GM18508 (cell line): Measurements from ENCODE around the gene FBXW4.

ENCODE experiments used
- ATAC-seq: cut with Tn5 transposase; IDR thresholded peaks from one replicate; pipeline ENCODE4 v1.9.1; 2021; ENCODE audit warnings: moderate number of reproducible peaks; ENCODE audit not compliant: insufficient read depth, unreplicated experiment

The FBXW4 gene

DNA sequence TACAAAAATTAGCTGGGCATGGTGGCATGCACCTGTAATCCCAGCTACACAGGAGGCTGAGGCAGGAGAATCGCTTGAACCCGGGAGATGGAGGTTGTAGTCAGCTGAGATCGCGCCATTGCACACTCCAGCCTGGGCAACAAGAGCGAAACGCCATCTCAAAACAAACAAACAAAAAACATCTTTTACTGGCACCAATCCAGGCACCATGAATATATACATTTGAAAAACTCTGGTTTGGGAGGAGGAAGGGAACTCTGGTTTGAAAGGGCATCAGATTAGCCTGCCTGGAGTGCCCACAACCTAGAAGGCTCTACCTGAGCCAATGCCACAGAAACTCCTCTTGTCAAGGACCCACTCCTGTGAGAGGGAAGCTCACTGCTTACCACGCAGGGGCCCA, 122.8 kb downstream of the FBXW4 start:
- no peak for ATAC-seq

DNA sequence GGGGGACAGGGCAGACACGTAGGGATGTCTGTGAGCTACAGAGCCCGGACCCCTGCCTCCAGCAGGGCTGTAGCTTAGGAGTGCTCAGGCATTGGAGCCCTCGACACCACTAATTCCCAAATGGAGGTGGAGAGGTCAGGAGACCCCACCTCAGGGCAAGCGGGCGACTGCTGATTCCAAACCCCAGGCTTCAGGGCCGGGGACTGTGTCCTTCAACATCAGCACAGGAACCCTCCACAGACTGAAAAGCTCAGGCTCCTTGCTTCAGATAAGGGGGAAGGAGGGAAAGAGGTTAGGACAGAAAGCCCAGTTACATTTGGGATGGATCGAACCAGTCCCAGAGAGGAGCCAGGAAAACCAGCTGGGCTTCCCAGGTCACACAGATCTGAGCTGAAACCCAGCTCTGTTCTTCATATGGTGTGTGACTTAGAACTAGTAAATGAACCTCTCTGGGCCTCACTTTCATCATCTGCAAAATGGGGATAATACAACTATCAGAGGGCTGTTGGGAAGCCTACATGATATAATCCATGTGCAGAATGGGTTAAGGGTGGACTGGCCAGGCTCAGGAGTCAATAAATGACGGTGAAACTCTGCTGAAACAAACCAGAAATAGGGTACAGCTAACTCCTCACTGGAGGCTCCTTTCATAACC, 123.6 kb downstream of the FBXW4 start:
- ATAC-seq = no peak

DNA sequence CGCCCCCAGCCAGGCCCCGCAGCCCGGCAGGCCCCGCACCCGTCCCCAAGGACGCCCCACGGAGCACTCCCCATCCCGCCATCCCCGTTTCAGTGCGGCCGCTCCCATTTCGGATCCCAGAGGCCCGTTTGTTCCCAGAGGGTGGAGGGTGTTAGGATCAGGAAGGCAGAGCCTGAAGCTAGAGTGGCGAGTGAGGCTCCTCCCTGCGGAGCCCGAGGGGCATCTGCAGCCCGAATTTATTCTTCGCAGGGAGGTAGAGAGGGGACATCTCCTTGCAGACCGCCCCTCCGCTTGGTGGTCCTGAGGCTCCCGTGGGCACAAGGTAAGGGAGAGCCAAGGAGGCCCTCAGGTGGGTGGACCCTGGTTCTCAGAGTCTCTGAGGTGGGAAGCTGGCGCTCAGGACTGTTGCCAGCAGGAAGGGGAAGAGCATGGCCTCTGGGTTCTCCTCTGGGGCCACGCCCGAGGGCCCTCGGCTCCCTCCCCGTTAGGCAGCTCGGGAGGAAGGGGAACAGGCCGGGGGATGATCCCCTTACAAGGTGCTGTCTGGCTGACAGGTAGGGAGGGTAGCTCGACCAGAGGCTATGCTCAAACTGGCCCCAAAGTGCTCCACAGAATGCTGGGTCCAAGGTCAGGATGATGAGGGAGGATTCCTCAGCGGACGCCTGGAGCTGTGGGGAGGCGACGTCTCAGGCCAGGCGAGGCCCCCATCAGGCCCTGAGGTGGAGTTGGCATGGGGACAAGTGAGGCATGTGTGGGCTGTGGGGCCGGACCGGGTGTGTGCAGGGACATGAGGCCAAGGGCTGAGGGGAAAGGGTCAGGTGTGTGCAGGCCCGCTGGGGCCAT, 124.3 kb downstream of the FBXW4 start:
- ATAC-seq = no peak

DNA sequence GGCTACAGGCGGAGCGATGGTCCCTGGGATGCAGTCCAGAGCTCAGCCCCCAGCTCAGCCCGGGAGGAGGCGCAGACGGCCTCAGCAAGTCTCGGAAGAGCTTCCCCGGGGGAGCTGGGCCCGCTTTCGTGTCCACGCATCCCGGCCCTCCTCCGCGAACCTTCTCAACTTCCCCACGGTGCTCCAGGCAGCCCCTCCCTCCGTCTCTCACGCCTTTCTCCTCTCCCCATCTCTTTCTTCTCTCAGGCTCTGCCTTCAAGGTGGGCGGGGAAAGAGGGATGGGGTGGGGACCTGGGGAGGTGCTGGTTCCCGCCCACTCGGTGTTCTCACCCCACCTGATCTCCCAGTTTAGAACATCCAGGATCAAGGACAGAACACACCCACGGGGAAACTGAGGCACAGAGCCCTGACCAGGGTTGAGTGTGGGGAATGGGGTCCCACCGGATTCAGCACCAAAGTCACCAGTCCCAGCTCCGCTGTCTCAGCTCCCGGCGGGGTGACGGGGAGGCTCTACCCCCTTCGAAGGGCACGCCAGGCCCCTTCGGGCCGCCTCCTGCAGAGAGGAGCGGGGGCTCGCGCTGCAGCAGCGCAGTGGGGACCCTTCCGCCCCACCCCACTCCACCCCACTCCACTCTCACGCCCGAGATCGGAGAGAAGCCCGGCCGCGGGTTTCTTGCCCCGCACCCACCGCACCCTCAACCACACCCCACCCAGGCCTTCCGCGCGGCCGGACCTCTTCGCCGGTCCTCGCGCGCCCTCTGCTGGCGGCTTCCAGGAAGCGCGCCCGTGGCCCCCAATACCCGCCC, 125.1 kb downstream of the FBXW4 start:
- peak; percentile 47 for ATAC-seq

DNA sequence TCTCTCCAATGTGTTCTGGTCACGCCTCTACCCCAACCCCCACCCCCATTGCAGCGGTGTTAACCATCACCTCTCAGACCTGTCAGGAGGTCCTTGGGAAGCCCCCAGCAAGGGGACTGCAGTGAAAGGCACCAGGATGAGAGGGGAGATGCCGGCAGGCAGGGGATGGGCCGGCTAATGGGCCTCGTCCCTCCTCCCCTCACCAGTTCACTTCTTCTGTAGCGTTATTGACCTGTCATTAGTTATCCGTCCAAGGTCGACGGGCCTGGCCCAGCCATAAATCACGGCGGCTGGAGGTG, 125.7 kb downstream of the FBXW4 start:
- no peak for ATAC-seq

DNA sequence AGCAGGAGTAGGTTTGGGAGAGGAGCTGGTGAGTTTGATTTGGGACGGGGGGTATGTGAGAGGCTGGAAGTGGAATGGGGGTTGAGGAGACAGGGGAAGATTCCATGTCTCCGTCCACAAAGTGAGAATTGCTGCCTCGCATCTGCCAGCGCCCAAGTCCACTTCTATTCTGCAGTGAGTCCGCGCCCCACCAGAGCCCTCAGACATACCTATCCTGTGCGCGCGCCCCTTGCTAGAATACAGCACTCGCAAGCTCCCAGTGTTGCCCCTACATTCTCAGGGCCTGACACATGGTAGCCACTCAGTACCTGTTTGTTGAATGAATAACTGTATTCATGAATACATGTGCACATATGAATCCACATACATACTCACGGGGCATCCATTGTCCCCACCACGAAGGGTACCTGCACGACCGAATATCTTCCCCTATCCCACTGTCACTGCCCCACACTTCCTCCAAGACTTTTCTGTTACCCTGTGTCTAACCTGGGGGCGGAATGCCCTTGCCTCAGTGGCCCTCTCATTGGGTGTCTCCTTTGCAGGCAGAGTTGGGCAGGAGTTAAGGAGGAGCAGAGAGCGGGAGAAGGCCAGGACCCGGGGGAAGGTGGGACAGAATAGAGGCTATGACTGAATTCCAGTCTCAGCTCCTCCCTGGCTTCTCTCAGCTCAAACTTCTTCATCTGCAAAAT, 126.8 kb downstream of the FBXW4 start:
- ATAC-seq = no peak

DNA sequence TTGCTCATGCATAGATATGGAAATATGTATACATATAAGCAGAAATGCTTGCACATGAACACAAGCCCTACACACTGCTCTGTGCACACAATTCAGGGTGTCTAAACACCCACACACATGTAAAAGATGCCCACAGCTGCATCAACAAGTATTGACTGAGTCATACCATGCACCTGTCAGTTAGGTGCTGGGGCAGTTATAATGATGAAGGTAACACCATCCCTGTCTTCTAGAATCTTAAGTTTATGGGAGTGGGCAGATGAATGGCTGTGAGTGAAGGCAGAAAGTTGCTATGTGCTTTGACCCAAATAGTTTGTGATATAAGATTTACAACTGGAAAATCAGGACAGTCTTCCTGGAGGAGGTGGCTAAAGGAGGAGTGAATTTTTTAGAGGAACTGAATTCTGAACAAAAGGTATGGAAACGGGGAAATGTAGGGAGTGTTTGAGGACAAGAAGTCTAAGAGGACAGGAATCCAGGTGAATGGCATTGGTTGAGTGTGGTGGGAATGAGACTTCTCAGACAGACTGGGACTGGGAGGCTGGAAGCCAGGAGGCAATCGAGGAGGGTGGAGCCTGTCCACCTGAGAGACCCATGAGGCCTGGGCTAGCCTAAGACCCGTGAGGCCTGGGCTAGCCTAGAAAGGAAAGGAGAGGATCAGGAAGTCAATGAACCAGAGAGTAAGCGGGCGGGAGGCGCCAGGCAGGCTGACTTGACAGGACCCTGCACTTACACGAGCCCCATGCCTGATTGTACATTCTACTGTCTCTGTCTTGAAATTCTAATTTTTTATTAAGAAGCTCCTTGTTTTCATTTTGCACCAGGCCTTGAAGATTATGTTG, 127.6 kb downstream of the FBXW4 start:
- no peak for ATAC-seq

DNA sequence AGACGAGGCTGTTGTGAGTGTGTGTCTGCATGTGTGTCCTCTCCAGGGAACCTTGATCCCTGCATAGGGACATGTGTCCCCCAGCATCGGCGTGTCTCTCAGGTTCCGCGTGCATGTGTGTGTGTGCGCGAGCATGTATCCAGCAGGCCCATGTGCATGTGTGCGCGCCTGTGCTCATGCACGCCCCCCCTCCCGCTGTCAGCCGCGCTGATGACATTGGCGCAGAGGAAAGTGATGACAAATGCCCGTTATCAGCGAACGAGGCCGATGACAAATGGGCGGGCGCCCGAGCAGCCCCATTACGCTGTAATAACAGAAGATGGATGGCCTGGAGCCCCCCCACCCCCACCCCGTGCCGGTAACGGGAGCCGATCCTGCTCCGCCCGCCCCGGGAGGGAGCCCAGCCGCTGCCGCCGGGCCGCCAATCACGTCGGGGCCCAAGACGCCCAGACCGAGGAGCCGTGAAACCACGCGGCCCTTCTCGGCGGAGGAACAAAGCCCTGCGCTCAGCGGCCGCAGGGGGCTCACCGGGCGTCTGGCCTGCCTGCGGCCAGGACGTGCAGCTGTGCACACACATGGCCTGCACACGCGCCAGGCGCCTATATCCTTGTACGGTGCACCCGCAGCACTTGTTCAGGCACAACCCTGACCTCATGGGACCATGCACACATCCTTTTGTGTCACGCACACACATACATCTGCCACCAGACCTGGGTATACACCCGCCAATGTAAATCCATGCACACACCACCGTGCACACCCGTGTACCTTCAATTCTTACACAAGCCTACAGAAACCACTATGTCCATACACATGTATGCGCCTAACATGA, 128.4 kb downstream of the FBXW4 start:
- ATAC-seq = no peak

DNA sequence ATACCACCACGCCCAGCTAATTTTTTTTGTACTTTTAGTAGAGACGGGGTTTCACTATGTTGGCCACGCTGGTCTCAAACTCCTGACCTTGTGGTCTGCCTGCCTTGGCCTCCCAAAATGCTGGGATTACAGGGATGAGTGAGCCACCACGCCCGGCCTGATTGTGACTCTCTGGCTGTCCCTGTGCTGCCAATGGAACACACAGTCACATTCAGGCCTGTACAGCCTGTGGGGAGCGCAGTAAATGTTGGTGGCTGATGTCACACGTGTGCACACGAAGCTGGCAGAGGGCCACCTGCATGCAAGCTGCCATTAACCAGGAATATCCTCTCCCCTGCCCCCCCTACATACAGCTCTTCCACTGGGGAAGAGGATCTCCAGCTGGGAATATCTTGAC, 129.0 kb downstream of the FBXW4 start:
- ATAC-seq = no peak

DNA sequence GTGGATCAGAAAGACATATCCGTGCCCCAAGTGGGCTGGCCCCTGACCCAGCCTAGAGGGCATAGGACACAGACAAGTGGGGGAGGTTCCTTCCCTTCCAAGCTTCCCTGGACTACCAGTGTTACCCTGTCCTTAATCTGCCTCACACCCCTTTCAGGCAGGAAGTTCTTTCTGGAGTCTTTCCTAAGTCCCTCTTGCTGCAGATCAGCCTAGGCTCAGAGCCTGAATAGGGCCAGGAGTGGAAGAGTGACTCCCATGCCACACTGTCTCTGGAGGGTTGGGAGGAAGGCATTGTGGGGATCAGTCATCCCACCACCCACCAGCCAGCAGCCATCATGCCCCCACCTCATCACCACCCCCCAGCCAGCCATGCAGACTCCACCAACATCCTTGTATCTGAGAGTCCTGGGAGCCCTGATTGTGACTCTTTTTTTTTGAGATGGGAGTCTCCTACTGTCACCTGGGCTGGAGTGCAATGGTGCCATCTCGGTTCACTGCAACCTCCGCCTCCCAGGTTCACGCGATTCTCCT, 129.5 kb downstream of the FBXW4 start:
- no peak for ATAC-seq

DNA sequence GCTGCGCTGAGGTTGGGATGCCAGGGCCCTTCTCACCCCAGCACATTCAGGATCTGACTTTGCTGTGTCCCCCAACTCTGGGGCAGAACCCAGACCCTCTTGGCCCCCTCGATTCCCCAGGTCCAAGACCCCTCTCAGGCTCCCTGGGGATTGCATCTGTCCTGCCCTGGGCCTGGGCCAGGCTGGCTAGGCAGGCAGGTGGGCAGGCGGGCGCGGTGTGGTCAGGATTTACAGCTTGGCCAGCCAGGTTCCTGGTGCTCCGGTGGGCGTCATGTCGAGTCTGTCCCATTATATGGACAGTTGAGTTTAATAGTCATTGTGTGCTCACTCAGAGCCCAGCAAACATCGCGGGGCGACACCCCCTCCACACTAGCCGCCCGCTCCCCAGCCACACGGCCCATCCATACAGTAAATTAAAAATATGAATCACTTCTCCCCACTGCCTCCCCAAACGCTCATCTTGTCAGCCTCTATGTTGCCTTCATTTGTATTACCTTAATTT, 130.4 kb downstream of the FBXW4 start:
- no peak for ATAC-seq

DNA sequence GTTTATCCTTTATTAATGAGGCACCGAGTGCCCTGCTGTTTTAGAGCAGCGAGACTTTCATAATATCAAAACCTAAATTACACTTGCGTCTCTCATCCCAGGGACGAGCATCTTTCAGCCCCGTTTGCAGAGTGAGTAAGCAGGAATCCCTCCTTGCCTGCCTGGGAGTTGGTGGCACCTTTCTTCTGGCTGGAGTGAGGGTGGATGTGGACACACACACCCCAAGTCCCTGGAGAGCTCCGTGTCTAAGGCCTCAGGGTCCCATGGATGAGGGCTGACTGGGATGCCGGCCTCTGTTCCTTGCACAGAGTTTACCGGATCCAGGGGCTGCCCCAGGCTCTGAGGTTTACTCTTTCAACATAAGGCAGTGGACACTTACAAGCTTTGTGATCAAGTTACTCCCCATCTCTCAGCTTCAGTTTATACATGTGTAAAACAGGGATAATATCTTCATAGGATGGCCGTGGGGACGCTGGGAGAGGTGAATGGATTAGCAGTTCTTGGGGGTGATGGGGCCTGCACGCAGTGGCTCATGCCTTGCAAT, 131.4 kb downstream of the FBXW4 start:
- ATAC-seq = no peak

DNA sequence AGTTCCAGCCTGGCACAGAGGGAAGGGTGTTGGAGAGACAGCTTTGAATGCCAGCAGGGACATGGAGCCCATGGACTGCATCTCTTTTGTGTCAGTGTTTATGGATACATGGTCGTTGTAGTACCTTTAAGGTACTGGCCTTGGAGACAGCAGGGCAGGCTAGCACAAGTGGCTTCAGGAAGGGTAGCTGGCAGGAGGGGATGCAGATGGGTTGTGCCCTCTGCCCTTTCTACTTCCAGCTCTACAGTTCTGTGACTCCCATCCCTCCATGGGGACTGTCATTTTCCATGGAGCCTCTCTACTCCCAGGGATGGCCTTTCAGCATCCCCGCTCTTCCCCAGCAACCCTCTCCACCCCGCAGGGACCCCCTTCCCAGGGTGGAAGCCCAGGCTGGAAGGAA, 132.0 kb downstream of the FBXW4 start:
- no peak for ATAC-seq

DNA sequence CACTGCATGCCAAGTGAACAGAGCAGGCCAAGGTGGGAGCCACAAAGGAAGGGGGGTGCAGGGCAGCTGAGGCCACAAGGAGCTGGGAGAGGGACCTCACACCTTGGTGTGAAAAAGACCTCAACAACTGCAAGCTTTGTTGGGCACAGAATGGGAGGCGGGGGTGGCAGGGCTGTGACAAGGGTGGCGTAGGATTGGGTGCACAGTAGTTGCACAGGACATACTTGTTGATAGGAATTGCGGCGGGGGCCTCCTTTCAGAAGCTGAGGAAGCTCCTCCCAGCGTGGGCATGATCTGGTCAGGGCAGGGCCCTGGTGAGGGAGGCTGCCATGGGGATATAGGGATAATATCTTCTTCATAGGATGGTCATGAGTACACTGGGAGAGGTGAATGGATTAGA, 132.7 kb downstream of the FBXW4 start:
- no peak for ATAC-seq

DNA sequence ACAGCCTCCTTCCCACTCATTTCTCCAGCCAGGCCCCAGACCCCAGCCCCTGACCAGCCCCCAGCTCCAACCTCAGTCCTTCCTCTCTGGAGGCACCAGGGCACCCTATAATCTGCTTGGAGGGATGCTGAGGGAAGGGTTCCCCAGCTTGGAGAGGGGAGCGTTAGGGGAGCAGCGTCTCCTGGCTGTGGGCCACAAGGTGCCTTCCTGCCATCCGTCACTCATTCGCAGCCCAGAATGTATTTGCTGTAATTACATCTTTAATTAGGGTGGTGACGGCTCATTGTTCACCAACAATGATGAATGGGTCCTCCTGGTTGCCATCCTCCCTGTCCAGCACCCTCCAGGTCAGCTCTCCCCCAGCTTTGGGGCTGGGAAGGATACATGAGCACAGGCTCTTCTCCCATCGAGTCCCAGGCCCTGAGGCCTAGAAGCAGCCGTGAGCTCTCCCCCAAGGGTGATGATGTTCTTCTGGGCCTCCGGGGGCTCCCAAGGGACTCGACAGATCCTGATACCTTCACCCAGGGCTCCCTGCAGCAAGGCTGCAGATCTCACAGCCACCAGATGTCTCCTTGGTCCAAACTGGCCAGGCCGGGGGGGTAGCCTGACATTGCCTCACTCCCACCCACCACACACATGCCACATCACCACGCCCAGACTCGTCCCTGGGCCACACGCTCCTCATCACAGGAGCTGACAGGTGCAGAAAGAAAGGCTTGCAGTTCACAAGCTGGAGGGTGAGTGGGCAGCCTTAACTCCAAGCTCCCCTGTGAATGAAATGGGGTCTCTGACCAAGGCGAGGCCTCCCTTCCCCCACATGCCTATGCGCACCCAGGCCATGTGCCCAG, 133.7 kb downstream of the FBXW4 start:
- no peak for ATAC-seq
